Putamen (tissue), 1 donor: ENCODE data around the gene GNG8.

Experiments used
- DNase-seq: peaks from one replicate; pipeline ENCODE4 v3.0.0-alpha.2; 2016; ENCODE audit warnings: low spot score

Gene GNG8

GRCh38 chr19:46635920-46636761 is at the start of gene GNG8:
Gene GNG8 (minus strand): TSS chr19:46636202. CDS start chr19:46634682, 1,520 bp downstream.
- no peak for DNase-seq

- DNase-seq, result no peak
Observed at GRCh38 chr19:46685189-46685588, 49.2 kb upstream of the GNG8 start.

GRCh38 chr19:46678110-46678732 is 42.2 kb upstream of the GNG8 start:
- no peak for DNase-seq

- no peak for DNase-seq
Observed at GRCh38 chr19:46674416-46675178, 38.6 kb upstream of the GNG8 start.

DNA sequence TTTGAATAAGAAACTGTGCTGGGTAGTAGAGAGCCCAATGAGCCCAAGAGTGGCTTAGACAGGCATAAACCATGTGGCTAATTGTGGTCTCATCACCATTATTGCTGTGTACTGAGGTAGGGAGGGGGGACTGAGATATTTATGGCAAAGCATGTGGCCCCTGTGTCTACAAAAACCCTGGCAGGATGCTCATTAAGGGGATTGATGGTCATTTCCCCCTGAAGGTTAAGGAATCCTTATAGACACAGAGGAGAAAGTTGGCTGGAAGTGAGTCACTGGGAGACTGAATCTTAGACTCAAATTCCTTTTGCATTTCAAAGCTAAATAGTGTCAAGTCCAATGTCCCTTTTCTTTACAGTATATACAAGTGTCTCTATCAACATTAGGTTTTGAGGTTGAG is 34.8 kb upstream of the GNG8 start:
- no peak for DNase-seq

- no peak for DNase-seq
Observed at GRCh38 chr19:46668662-46669061, 32.7 kb upstream of the GNG8 start.

- DNase-seq, result no peak
Observed at GRCh38 chr19:46665072-46665471, 29.1 kb upstream of the GNG8 start.

GRCh38 chr19:46661735-46662592 is 26.0 kb upstream of the GNG8 start:
- DNase-seq, result peak; percentile 96

DNA sequence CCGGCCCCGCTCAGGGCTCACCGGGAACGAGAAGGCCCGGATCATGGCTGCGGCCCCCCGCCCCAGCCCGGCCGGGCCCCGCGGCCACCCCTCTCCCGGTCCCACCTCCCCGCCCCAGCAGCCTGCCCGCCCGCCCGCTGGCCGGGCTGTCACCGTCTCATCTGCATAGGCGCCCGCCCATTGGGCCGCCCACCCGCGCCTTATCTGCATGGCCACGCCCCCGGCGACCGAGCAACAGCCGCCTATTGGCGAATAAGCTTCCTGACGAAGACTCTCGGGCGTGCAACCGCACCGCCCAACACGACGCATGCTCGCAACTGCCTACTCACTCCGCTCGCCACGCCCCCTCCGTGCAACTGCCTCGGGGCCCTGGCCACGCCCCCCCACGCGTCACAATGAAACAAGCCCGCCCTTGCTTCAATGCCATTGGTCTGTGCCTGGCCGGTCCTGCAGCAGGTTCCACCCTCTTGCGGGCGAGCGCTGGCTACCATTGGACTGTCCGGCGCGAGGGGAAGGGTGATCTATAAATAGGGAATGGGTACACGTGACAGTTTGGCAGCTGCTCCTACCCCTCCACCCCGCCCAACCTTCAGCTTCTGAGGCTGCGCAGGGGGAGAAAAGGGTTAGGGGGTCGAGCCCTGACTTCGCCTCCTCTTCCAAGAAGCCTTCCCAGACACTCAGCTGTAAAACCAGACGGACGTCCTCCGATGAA is 25.2 kb upstream of the GNG8 start, which contains the start of gene DACT3:
Gene DACT3, minus strand, starts transcription at position 163 of the 712 bp plus-strand sequence. Its CDS starts 118 bp downstream, at position 45.
- DNase-seq, result peak; percentile 100

DNA sequence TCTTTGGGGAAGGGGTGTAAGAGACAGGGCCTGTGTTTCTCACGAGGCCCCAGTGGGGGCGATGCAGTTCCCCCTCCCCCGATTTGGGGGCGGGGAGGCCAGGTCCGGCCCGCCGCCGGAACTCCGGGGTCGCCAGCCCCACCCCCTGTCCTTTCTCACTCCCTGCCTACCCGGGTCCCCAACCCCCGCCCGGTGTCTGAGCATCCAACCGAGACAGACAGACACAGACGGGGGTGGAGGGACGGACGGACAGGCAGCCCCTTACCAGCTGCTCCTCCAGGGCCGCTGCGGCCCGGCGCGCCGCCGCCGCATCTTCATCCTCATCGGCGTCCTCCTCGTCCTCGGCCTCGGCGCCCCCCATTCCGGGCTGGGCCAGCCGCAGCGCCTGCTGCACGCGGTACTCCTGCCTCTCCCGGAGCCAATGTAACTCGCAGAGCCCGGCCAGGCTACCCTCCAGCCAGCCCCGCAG is 24.6 kb upstream of the GNG8 start:
- no peak for DNase-seq

- DNase-seq, result peak; percentile 45
Observed at GRCh38 chr19:46660008-46660517, 24.1 kb upstream of the GNG8 start.

DNA sequence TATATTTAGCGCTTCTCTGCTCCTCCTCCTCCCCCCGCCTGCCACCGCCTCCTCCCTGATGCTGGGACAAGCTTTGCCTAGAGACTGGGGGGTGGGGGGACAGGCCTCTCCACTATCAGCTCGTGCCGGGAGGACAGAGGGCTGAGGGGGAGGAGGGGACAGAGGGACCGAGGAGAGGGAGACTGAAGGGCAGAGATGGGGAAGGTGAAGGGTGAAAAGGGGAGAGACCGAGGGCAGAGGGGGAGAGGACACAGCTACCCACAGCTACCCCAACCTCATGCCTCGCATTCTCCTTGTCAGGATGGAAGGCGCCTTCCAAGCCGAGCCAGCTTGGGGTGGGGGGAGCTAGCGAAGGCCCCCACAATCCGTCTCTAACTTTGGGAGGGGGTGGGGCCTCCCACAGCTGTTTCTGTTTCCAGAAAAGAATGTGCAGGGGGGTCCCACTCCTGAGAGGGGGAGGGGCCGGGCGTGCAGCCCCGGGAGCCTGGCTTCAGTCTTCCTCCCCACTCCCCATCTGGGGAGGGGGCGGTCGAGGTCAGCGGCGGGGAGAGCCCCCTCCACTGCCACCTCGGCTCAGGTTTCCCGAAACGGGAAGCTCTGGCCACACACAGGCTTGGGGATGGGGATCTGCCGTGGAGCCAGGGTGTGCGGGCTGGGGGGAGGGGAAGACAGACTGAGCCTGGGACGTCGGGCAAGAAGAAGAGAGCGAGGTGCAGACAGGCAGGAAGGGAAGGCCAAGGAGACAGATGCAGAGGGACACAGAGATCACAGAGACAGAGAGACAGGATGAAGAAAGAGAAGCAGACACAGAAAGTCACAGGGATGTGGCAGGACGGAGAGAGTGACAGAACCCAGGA is 23.4 kb upstream of the GNG8 start:
- DNase-seq, result no peak

DNA sequence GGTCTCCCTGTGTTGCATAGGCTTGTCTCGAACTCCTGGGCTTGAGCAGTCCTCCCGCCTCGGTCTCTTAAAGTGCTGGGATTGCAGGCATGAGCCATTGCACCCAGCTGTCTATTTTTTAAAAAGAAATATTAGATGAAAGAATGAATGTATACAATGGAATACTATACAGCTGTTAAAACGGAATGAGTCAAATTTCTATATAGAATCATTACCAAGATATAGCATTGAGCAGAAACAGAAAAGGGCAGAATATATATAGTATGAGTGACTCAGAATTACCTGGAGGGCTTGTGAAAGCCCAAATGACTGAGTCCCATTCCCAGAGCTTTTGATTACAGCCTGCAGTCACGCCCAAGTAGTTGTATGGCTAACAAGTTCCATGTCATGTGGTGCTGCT is 20.5 kb upstream of the GNG8 start:
- DNase-seq, result no peak

DNA sequence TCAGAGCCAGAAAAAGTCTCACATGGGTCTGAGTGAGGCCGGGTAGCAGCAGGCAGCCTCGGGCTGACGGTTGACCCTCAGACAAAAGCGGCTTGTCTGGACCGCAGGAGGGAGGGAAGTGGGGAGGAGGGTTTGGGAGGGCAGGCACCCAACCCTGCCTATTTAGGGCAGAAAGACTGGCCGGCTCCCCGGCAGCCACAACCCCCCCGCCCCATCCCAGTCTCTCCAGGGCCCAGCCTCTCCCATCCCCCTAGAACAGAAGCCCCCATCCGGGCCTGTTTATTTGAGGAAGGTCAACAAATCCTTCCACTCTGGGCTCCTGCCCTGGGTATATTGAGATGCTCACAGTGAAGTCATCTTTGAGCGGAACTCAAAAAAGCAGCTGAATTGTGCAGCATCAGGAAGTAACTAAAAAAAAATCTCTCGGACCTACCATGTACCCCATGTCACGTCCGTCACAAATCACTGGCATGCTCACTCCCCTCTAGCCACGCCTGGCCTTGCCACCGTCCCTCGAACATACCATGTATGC is 18.7 kb upstream of the GNG8 start:
- peak; percentile 87 for DNase-seq

GRCh38 chr19:46650445-46650844 is 14.4 kb upstream of the GNG8 start:
- DNase-seq, result no peak

GRCh38 chr19:46648961-46649960 is 13.3 kb upstream of the GNG8 start:
- no peak for DNase-seq

GRCh38 chr19:46648060-46648960 is 12.3 kb upstream of the GNG8 start:
- no peak for DNase-seq
